Mesenchymal stem cell (in vitro differentiated cells and primary cell): ENCODE data around the gene JPH3.

Experiments
- DNase-seq: peaks from one replicate; pipeline ENCODE4 v3.0.0-alpha.2; 2013
- H2AFZ ChIP-seq: one replicate; pipeline ENCODE4 v1.6.1; 2013; ENCODE audit warnings: low read depth, mild to moderate bottlenecking, control low read depth, inconsistent platforms, low read length, moderate library complexity
- H2AK5ac ChIP-seq: 2 replicates; pipeline ENCODE4 v1.6.1; 2013; ENCODE audit warnings: low read length, moderate library complexity, mild to moderate bottlenecking, inconsistent platforms; ENCODE audit not compliant: severe bottlenecking
- H2BK120ac ChIP-seq: one replicate; pipeline ENCODE4 v1.6.1; 2013; ENCODE audit warnings: low read depth, mild to moderate bottlenecking, inconsistent platforms, low read length, moderate library complexity
- H2BK12ac ChIP-seq, 2 experiments: one replicate each; pipeline ENCODE4 v1.6.1; 2013; ENCODE audit warnings: inconsistent platforms in 2 of 2, low read length in 2 of 2, mild to moderate bottlenecking in 2 of 2, moderate library complexity in 2 of 2, control low read depth in 1 of 2
- H2BK15ac ChIP-seq: one replicate; pipeline ENCODE4 v1.6.1; 2013; ENCODE audit warnings: mild to moderate bottlenecking, low read depth, inconsistent platforms; ENCODE audit not compliant: poor library complexity, severe bottlenecking
- H2BK5ac ChIP-seq: 2 replicates; pipeline ENCODE4 v1.6.1; 2013; ENCODE audit warnings: low read depth, mild to moderate bottlenecking, low read length, control low read depth, inconsistent platforms; ENCODE audit not compliant: poor library complexity, severe bottlenecking
- H3K14ac ChIP-seq, 2 experiments: one replicate each; pipeline ENCODE4 v1.6.1; 2013; ENCODE audit warnings: inconsistent platforms in 2 of 2, low read length in 2 of 2, control low read depth in 1 of 2, mild to moderate bottlenecking in 1 of 2, moderate library complexity in 1 of 2
- H3K18ac ChIP-seq, 2 experiments: one replicate each; pipeline ENCODE4 v1.6.1; 2013; ENCODE audit warnings: inconsistent platforms in 2 of 2, low read length in 2 of 2, control low read depth in 1 of 2, low read depth in 1 of 2, mild to moderate bottlenecking in 1 of 2
- H3K23ac ChIP-seq, 2 experiments: one replicate each; pipeline ENCODE4 v1.6.1; 2013; ENCODE audit warnings: inconsistent platforms in 2 of 2, low read length in 2 of 2, mild to moderate bottlenecking in 2 of 2, moderate library complexity in 2 of 2, control low read depth in 1 of 2
- H3K27ac ChIP-seq: 2 replicates; pipeline ENCODE4 v1.5.1; 2013; ENCODE audit warnings: mild to moderate bottlenecking, moderate library complexity, low read length, control low read depth, inconsistent platforms; ENCODE audit not compliant: poor library complexity, severe bottlenecking
- H3K27me3 ChIP-seq, 2 experiments: 2 replicates each; pipeline versions ENCODE4 v1.6.1 to v1.7.0; 2013; ENCODE audit warnings: low read length in 2 of 2, mild to moderate bottlenecking in 2 of 2, moderate library complexity in 2 of 2, control low read depth in 1 of 2, inconsistent platforms in 1 of 2; ENCODE audit not compliant: control insufficient read depth in 1 of 2, insufficient read depth in 1 of 2
- H3K36me3 ChIP-seq, 2 experiments: 2 replicates each; pipeline versions ENCODE4 v1.6.1 to v1.7.0; 2013; ENCODE audit warnings: low read length in 2 of 2, control low read depth in 1 of 2, inconsistent platforms in 1 of 2, low read depth in 1 of 2, mild to moderate bottlenecking in 1 of 2; ENCODE audit not compliant: insufficient read depth in 2 of 2, control insufficient read depth in 1 of 2
- H3K4ac ChIP-seq, 2 experiments: one replicate each; pipeline ENCODE4 v1.6.1; 2013; ENCODE audit warnings: inconsistent platforms in 2 of 2, low read length in 2 of 2, mild to moderate bottlenecking in 2 of 2, moderate library complexity in 2 of 2, control low read depth in 1 of 2, low read depth in 1 of 2
- H3K4me1 ChIP-seq: 2 replicates; pipeline ENCODE4 v1.6.1; 2013; ENCODE audit warnings: low read depth, low read length, control low read depth; ENCODE audit not compliant: control insufficient read depth, insufficient read depth
- H3K4me2 ChIP-seq: 2 replicates; pipeline ENCODE4 v1.6.1; 2013; ENCODE audit warnings: low read length, mild to moderate bottlenecking, inconsistent platforms; ENCODE audit not compliant: poor library complexity, severe bottlenecking
- H3K4me3 ChIP-seq, 2 experiments: 2 replicates each; pipeline versions ENCODE4 v1.5.1 to v1.7.0; 2013; ENCODE audit warnings: low read length in 2 of 2, mild to moderate bottlenecking in 2 of 2, control low read depth in 1 of 2, low read depth in 1 of 2; ENCODE audit not compliant: insufficient read depth in 1 of 2
- H3K79me1 ChIP-seq: replicated peaks from 2 replicates; pipeline ENCODE4 v1.6.1; 2013; ENCODE audit warnings: mild to moderate bottlenecking, control low read depth, low read length, inconsistent platforms; ENCODE audit not compliant: poor library complexity, severe bottlenecking
- H3K9ac ChIP-seq: 2 replicates; pipeline ENCODE4 v1.7.0; 2013; ENCODE audit warnings: mild to moderate bottlenecking, low read length, moderate library complexity
- H3K9me3 ChIP-seq: 2 replicates; pipeline ENCODE4 v1.7.0; 2013; ENCODE audit warnings: mild to moderate bottlenecking, low read length; ENCODE audit not compliant: control insufficient read depth
- H4K8ac ChIP-seq: one replicate; pipeline ENCODE4 v1.6.1; 2013; ENCODE audit warnings: inconsistent platforms, mild to moderate bottlenecking, low read length, moderate library complexity
- H4K91ac ChIP-seq: one replicate; pipeline ENCODE4 v1.6.1; 2013; ENCODE audit warnings: mild to moderate bottlenecking, low read length, inconsistent platforms
- WGBS: methylation state at CpG from one replicate; pipeline ENCODE4 v1.1.7; 2013; ENCODE audit warnings: mixed read lengths; 5-methylcytosine and 5-hydroxymethylcytosine counted together

The JPH3 gene

DNA sequence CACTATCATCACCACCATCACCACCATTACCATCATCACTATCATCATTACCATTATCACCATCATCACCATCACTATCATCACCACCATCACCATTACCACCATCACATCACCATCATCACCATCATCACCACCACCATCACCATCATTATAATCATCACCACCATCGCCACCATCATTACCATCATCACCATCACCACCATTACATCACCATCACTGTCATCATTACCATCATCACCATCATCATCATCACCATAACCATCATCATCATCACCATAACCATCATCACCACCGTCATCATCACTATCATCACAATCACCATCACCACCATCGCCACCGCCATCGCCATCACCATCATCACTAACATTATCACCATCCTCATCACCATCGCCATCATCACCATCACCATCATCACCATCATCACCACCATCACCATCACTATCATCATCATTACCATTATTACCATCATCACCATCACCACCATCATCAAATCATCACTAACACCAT is 4.9 kb upstream of the JPH3 start:
- Histone ChIP-seq H3K4me3 (no peak overlapping the region), H3K4ac (no peak overlapping the region), H3K36me3 (no peaks in the 10 kb centered on the region), H3K9ac (no peak overlapping the region), H3K23ac (no peak overlapping the region), H2AK5ac (no peak overlapping the region), H3K18ac (no peak overlapping the region), H3K14ac (no peak overlapping the region), H2BK12ac (no peak overlapping the region), H2BK5ac (no peak overlapping the region), H3K79me1 (no peaks in the 10 kb centered on the region), H2AFZ (no peak overlapping the region), H2BK120ac (no peak overlapping the region), H3K27ac (no peak overlapping the region), H3K4me2 (no peak overlapping the region), H2BK15ac (no peak overlapping the region), H4K8ac (no peak overlapping the region), H3K27me3 (peaks cover 58 to 86% of the 10 kb centered on the region in 2 experiments), H3K4me1 (peaks cover 4% of the 10 kb centered on the region), H4K91ac (no peak overlapping the region), H3K9me3 (peaks cover 22% of the 10 kb centered on the region)
- DNase-seq: no peak
- 91% methylated on average over 6 of the region's 6 CpGs for WGBS

- H3K79me1 ChIP-seq: no peaks in the 10 kb centered on the region
- H3K4me2 ChIP-seq: no peak overlapping the region
- no peak overlapping the region for H3K18ac ChIP-seq
- H2BK12ac ChIP-seq: no peak overlapping the region
- H3K4me1 ChIP-seq: peaks cover 14% of the 10 kb centered on the region
- no peak overlapping the region for H2BK5ac ChIP-seq
- H3K23ac ChIP-seq: no peak overlapping the region
- no peak overlapping the region for H3K27ac ChIP-seq
- H3K14ac ChIP-seq: no peak overlapping the region
- H3K4me3 ChIP-seq: no peak overlapping the region
- H4K8ac ChIP-seq: no peak overlapping the region
- no peak overlapping the region for H3K4ac ChIP-seq
- H3K9me3 ChIP-seq: peaks cover 22% of the 10 kb centered on the region
- peaks cover 62 to 85% of the 10 kb centered on the region in 2 experiments for H3K27me3 ChIP-seq
- no peaks in the 10 kb centered on the region for H3K36me3 ChIP-seq
- H3K9ac ChIP-seq: no peak overlapping the region
- no peak overlapping the region for H2AK5ac ChIP-seq
- H2BK120ac ChIP-seq: no peak overlapping the region
- H4K91ac ChIP-seq: no peak overlapping the region
- DNase-seq: no peak
- WGBS: 75% methylated on average over 5 of the region's 5 CpGs
- H2AFZ ChIP-seq: no peak overlapping the region
- no peak overlapping the region for H2BK15ac ChIP-seq
Observed at GRCh38 chr16:87598431-87598830, 3.9 kb upstream of the JPH3 start.

- Histone ChIP-seq H3K9ac (no peak overlapping the region), H3K9me3 (peaks cover 22% of the 10 kb centered on the region), H2BK120ac (no peak overlapping the region), H3K4me1 (peaks cover 15% of the 10 kb centered on the region), H3K23ac (no peak overlapping the region), H3K27ac (no peak overlapping the region), H3K36me3 (no peaks in the 10 kb centered on the region), H4K8ac (no peak overlapping the region), H2BK12ac (no peak overlapping the region), H3K14ac (no peak overlapping the region), H3K79me1 (no peaks in the 10 kb centered on the region), H2BK15ac (no peak overlapping the region), H2BK5ac (no peak overlapping the region), H4K91ac (no peak overlapping the region), H3K4me3 (no peak overlapping the region), H2AK5ac (no peak overlapping the region), H3K27me3 (peaks cover 69 to 87% of the 10 kb centered on the region in 2 experiments), H3K4ac (no peak overlapping the region), H2AFZ (no peak overlapping the region), H3K4me2 (no peak overlapping the region), H3K18ac (no peak overlapping the region)
- 82% methylated on average over 6 of the region's 6 CpGs for whole genome bisulfite sequencing
- no peak for DNase-seq
Observed at GRCh38 chr16:87600246-87600645, 2.1 kb upstream of the JPH3 start.

DNA sequence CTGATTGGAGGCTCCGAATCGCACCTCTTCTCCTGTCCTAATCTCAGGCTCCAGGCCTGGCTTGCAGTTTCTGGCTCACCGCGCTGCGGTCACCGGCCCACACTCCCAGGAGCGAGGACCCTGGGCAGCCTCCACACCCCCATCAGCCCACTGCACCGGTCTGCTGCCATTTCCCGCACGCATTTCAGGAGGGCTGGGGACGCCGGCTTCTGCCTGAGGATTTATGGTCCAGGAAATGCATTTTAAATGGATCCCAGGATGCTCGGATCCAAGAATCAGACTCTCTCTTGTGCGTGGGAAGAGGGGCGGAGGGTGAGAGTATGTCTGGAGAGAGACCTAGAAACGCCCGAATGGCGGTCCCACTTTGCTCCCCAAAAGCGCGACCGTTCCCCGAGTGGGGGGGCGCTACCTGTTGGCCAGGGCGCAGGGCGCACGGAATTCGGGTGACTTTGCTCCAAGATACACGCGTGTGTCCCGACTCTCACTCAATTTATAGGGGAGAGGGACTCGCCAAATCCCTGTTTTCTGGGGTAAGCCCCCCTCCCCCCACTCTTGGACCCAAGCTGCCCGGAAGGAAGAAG is 817 bp upstream of the JPH3 start:
- no peak overlapping the region for H2BK5ac ChIP-seq
- H3K4me3 ChIP-seq: no peak overlapping the region
- no peak for DNase-seq
- no peak overlapping the region for H3K18ac ChIP-seq
- peak overlapping the region in 1 of 2 experiments; percentile 36 for H3K14ac ChIP-seq
- no peak overlapping the region for H2BK120ac ChIP-seq
- H3K4me1 ChIP-seq: peaks cover 15% of the 10 kb centered on the region
- H4K8ac ChIP-seq: no peak overlapping the region
- H3K9ac ChIP-seq: no peak overlapping the region
- peaks cover 22% of the 10 kb centered on the region for H3K9me3 ChIP-seq
- H3K27ac ChIP-seq: no peak overlapping the region
- no peak overlapping the region for H2AK5ac ChIP-seq
- no peak overlapping the region for H3K4me2 ChIP-seq
- H3K36me3 ChIP-seq: no peaks in the 10 kb centered on the region
- H2BK12ac ChIP-seq: no peak overlapping the region
- H2AFZ ChIP-seq: no peak overlapping the region
- no peak overlapping the region for H4K91ac ChIP-seq
- H3K4ac ChIP-seq: no peak overlapping the region
- H3K79me1 ChIP-seq: no peaks in the 10 kb centered on the region
- peaks cover 79 to 89% of the 10 kb centered on the region in 2 experiments for H3K27me3 ChIP-seq
- H2BK15ac ChIP-seq: no peak overlapping the region
- WGBS: 6% methylated on average over 30 of the region's 32 CpGs
- no peak overlapping the region for H3K23ac ChIP-seq
